PC-3 (cell line): ENCODE data around the gene NUDT15. TPM values are rescaled to one million over a fixed set of nuclear protein-coding genes. Genes with fewer than 3 reads are reported as not detected.

Source experiments
- ATAC-seq: fragments of 200-7000 bp; cut with Tn5 transposase; 2 replicates; pipeline ENCODE4 v1.9.1; 2020; ENCODE audit warnings: mild to moderate bottlenecking, moderate library complexity
- BruUV-seq: library from RNA; stranded (reverse); fragments of 400-500 nt; replicated peaks from 2 replicates; lab custom pipeline; 2021; lab: Mats Ljungman, UMichigan
- CTCF ChIA-PET: fragments of 300-600 bp; sonication (Branson Sonifier 250); formaldehyde crosslinking; loops from one replicate; lab custom pipeline; 2022; ENCODE audit warnings: antibody characterized with exemption; lab: Charles Lee
- POLR2A ChIA-PET: fragments of 300-600 bp; sonication (Branson Sonifier 250); formaldehyde crosslinking; loops from one replicate; lab custom pipeline; 2022; ENCODE audit warnings: antibody characterized with exemption; ENCODE audit not compliant: unreplicated experiment; lab: Charles Lee
- DNase-seq: peaks from one replicate; pipeline ENCODE4 v3.0.0-alpha.2; 2015
- H2AFZ ChIP-seq: fragments of 300-600 bp; sonication (generic); 2 replicates; pipeline ENCODE4 v1.6.0; 2016; ENCODE audit warnings: antibody characterized with exemption, low read length
- H3F3A ChIP-seq: fragments of 300-600 bp; sonication (generic); one replicate; pipeline ENCODE4 v1.6.0; 2017; ENCODE audit warnings: antibody characterized with exemption, low read length, control low read depth, mild to moderate bottlenecking; ENCODE audit not compliant: unreplicated experiment
- H3K27ac ChIP-seq: fragments of 300-600 bp; sonication (generic); 2 replicates; pipeline ENCODE4 v1.5.1; 2016; ENCODE audit warnings: mild to moderate bottlenecking, low read length
- H3K27me3 ChIP-seq: fragments of 300-600 bp; sonication (generic); 2 replicates; pipeline ENCODE4 v1.6.1; 2016; ENCODE audit warnings: low read length, mixed read lengths
- H3K36me3 ChIP-seq: fragments of 300-600 bp; sonication (generic); 2 replicates; pipeline ENCODE4 v1.6.1; 2016; ENCODE audit warnings: low read depth, mixed run types, low read length, mixed read lengths
- H3K4me1 ChIP-seq: fragments of 300-600 bp; sonication (generic); 2 replicates; pipeline ENCODE4 v1.5.1; 2016; ENCODE audit warnings: low read length; ENCODE audit not compliant: insufficient read depth
- H3K4me2 ChIP-seq: fragments of 300-600 bp; sonication (generic); 2 replicates; pipeline ENCODE4 v1.6.0; 2016; ENCODE audit warnings: low read length
- H3K4me3 ChIP-seq: fragments of 300-600 bp; sonication (generic); 2 replicates; pipeline ENCODE4 v1.5.1; 2016; ENCODE audit warnings: mild to moderate bottlenecking, low read length, mixed read lengths
- H3K79me2 ChIP-seq: fragments of 300-600 bp; sonication (generic); 2 replicates; pipeline ENCODE4 v1.6.1; 2017; ENCODE audit warnings: low read length, mixed read lengths
- H3K9ac ChIP-seq: fragments of 300-600 bp; sonication (generic); 2 replicates; pipeline ENCODE4 v1.6.0; 2016; ENCODE audit warnings: mild to moderate bottlenecking, low read length
- H3K9me2 ChIP-seq: fragments of 300-600 bp; sonication (generic); replicated peaks from 2 replicates; pipeline ENCODE4 v1.6.1; 2016; ENCODE audit warnings: mixed run types, low read length, mixed read lengths
- H3K9me3 ChIP-seq: fragments of 300-600 bp; sonication (generic); 2 replicates; pipeline ENCODE4 v1.6.1; 2016; ENCODE audit warnings: low read length, mixed read lengths
- H4K20me1 ChIP-seq: fragments of 300-600 bp; sonication (generic); 2 replicates; pipeline ENCODE4 v1.6.1; 2016; ENCODE audit warnings: low read length, mixed read lengths
- EZH2 ChIP-seq: fragments of 300-600 bp; sonication (generic); IDR thresholded peaks from one replicate; pipeline ENCODE4 v1.6.1; 2017; ENCODE audit warnings: antibody characterized with exemption, mild to moderate bottlenecking, low read length; ENCODE audit not compliant: unreplicated experiment
- EZH2phosphoT487 ChIP-seq: fragments of 300-600 bp; sonication (generic); IDR thresholded peaks from 2 replicates; pipeline ENCODE4 v1.6.1; 2018; ENCODE audit warnings: mild to moderate bottlenecking, antibody characterized with exemption, low read length, borderline replicate concordance
- intact Hi-C: fragments of 100-400 bp; cut with micrococcal nuclease; formaldehyde crosslinking; loops from 2 replicates; pipeline ENCODE4 v1.9.0; 2023
- total RNA-seq: library from RNA; depleted of rRNA; stranded (reverse); fragments of >200 nt; gene quantifications from 2 replicates; pipeline ENCODE4 v1.2.3, GENCODE V29; 2014
- TF ChIP-seq, protein P1 (sequence below): fragments of 300-600 bp; sonication (generic); conservative IDR thresholded peaks from 2 replicates; pipeline ENCODE4 v1.5.1; 2017; ENCODE audit warnings: antibody characterized with exemption, low read depth, mild to moderate bottlenecking, low read length

Gene NUDT15
- total RNA-seq, 1 experiment from 2014 or later = 27.0 TPM

DNA sequence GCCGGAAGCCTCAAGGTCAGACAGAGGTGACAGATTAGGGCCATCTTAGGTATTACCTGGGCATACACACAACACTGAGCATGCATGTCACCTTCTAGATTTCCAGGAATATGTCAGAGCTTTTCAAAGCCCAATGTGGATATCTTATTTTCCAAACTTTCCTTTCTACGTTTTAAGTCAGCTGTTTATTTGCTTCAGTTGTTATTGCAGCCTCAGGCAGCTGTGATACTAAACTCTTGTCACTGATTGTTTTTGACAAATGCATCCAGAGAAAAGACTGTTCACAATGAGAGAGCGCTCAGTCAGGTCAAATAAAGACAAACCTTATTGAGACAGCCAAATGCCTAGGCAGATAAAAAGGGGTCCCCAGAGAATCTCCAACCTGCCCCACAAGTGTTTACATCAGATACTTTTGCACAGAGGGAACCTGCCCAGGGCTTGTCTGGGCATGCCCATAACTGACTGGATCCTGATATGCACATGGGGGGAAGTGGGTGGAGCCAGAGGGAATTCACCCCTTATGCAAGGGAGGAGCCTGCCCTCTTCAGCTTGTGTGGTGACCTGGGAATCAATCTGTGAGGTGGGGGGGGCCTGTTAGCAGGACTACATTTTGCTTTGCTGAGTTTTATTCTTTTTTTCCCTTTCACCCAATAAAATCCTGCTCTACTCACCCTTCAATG, 28.9 kb downstream of the NUDT15 start:
- ATAC-seq (no peak), DNase-seq (no peak)
- Histone ChIP-seq H3K9ac (no peak overlapping the region), H3K4me3 (no peak overlapping the region), H3K27me3 (no peaks in the 10 kb centered on the region), H4K20me1 (no peaks in the 10 kb centered on the region), H3K4me2 (no peak overlapping the region), H3K9me2 (no peaks in the 10 kb centered on the region), H3K79me2 (no peaks in the 10 kb centered on the region), H3K4me1 (no peaks in the 10 kb centered on the region), H3F3A (no peaks in the 10 kb centered on the region), H3K9me3 (peaks cover 7% of the 10 kb centered on the region), H3K27ac (no peak overlapping the region), H3K36me3 (peaks cover 45% of the 10 kb centered on the region), H2AFZ (no peak overlapping the region)
- POLR2A ChIA-PET = no interaction called here
- TF ChIP-seq EZH2phosphoT487 (no peak), EZH2 (no peak)
- TF ChIP-seq, protein P1, sequence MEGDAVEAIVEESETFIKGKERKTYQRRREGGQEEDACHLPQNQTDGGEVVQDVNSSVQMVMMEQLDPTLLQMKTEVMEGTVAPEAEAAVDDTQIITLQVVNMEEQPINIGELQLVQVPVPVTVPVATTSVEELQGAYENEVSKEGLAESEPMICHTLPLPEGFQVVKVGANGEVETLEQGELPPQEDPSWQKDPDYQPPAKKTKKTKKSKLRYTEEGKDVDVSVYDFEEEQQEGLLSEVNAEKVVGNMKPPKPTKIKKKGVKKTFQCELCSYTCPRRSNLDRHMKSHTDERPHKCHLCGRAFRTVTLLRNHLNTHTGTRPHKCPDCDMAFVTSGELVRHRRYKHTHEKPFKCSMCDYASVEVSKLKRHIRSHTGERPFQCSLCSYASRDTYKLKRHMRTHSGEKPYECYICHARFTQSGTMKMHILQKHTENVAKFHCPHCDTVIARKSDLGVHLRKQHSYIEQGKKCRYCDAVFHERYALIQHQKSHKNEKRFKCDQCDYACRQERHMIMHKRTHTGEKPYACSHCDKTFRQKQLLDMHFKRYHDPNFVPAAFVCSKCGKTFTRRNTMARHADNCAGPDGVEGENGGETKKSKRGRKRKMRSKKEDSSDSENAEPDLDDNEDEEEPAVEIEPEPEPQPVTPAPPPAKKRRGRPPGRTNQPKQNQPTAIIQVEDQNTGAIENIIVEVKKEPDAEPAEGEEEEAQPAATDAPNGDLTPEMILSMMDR = no peak
- CTCF ChIA-PET = no interaction called here
- intact Hi-C loops = no loop called here
- BruUV-seq = no TSS peak

DNA sequence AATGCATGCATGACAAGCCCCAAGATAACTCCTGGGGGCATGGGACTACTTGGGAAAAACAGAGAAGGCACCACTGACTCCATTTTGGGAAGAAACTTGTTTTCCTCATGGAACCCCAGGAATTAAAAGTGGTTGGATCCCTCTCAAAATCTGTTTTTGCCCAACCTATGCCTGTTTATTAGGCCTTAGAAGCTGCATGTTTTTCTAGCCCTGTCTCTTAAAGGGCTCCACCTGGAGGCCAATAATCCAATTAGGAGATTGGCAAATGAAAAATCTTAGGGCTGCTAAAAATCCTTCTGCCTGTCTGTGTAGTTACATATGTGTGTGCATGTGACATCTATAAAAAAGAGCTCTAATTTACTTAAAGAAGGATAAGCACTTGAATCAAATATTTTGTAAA, 30.5 kb downstream of the NUDT15 start:
- ATAC-seq = no peak
- H2AFZ ChIP-seq = no peak overlapping the region
- CTCF ChIA-PET = no interaction called here
- no peak overlapping the region for H3K27ac ChIP-seq
- no TSS peak for BruUV-seq
- no peaks in the 10 kb centered on the region for H3K9me2 ChIP-seq
- peaks cover 7% of the 10 kb centered on the region for H3K9me3 ChIP-seq
- no peaks in the 10 kb centered on the region for H3K4me1 ChIP-seq
- H3K27me3 ChIP-seq = no peaks in the 10 kb centered on the region
- intact Hi-C loops = no loop called here
- H3F3A ChIP-seq = no peaks in the 10 kb centered on the region
- no peak overlapping the region for H3K4me2 ChIP-seq
- no peak overlapping the region for H3K4me3 ChIP-seq
- H3K36me3 ChIP-seq = peaks cover 61% of the 10 kb centered on the region
- POLR2A ChIA-PET = no interaction called here
- TF ChIP-seq EZH2phosphoT487 (no peak), EZH2 (no peak)
- TF ChIP-seq, protein P1 = no peak; the same call in 1 of the 2 replicates
- no peak overlapping the region for H3K9ac ChIP-seq
- H3K79me2 ChIP-seq = no peaks in the 10 kb centered on the region
- no peak for DNase-seq
- H4K20me1 ChIP-seq = no peaks in the 10 kb centered on the region

DNA sequence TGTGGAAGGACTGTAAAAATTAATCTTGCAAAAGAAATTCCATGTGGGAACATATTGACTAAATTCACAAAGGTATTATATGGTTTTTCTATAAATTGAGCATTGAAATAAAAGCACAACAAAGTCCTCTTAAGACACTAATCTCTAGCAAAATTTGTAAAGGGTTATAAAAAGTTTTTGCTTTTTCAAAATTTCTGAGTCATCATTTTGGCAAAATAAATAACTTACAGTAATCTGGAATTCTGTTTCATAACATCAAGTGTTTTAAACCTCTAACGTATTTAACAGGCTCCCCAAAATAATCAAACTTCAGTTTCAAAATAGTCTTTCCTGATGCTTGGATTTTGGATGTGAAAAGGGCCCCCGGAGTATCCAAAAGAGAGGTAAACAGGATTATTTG, 31.4 kb downstream of the NUDT15 start:
- intact Hi-C loops = no loop called here
- no TSS peak for BruUV-seq
- ChIA-PET CTCF (no interaction called here), POLR2A (no interaction called here)
- peaks cover 70% of the 10 kb centered on the region for H3K36me3 ChIP-seq
- TF ChIP-seq, protein P1 = no peak
- TF ChIP-seq EZH2 = no peak
- H3K79me2 ChIP-seq = no peaks in the 10 kb centered on the region
- H2AFZ ChIP-seq = no peak overlapping the region
- H3K4me2 ChIP-seq = no peak overlapping the region
- H4K20me1 ChIP-seq = no peaks in the 10 kb centered on the region
- H3K4me1 ChIP-seq = no peaks in the 10 kb centered on the region
- no peaks in the 10 kb centered on the region for H3F3A ChIP-seq
- no peak overlapping the region for H3K27ac ChIP-seq
- H3K4me3 ChIP-seq = no peak overlapping the region
- no peaks in the 10 kb centered on the region for H3K9me2 ChIP-seq
- peaks cover 7% of the 10 kb centered on the region for H3K9me3 ChIP-seq
- no peaks in the 10 kb centered on the region for H3K27me3 ChIP-seq
- ATAC-seq (no peak), DNase-seq (no peak)
- H3K9ac ChIP-seq = no peak overlapping the region
